ENCODE measurements around the gene CCDC186.

DNA sequence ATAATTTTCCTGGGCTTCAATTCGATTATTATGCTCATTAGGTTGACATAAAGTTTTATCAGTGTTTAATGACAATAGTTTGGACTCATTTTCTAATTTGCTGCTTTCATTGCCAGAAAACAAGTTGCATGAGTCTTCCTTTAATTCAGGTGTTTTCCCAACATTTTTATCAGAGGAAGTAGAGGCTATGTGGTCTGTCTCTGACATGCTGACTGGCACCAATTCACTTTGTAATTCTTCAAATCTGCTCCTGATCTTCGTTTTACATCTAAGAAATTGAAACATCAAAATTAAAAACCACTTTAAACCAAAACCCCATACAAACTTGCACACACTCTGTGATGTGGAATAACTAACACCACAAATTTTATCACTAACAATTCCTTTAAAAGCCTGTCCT is 10.9 kb downstream of the CCDC186 start:
- TF ChIP-seq, protein P1, sequence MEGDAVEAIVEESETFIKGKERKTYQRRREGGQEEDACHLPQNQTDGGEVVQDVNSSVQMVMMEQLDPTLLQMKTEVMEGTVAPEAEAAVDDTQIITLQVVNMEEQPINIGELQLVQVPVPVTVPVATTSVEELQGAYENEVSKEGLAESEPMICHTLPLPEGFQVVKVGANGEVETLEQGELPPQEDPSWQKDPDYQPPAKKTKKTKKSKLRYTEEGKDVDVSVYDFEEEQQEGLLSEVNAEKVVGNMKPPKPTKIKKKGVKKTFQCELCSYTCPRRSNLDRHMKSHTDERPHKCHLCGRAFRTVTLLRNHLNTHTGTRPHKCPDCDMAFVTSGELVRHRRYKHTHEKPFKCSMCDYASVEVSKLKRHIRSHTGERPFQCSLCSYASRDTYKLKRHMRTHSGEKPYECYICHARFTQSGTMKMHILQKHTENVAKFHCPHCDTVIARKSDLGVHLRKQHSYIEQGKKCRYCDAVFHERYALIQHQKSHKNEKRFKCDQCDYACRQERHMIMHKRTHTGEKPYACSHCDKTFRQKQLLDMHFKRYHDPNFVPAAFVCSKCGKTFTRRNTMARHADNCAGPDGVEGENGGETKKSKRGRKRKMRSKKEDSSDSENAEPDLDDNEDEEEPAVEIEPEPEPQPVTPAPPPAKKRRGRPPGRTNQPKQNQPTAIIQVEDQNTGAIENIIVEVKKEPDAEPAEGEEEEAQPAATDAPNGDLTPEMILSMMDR (IDR thresholded peaks at IDR 0.05; ENCODE audit: low read depth, low read length, poor library complexity, severe bottlenecking), result no peak
- TF ChIP-seq EZH2phosphoT487 (IDR thresholded peaks at IDR 0.05; ENCODE audit: borderline replicate concordance, low read length), result no peak
